Measurements from ENCODE around the gene CPED1.
"Not testable (repeated sequence)": the region's sequence is repeated elsewhere in the genome, so short reads cannot be mapped to it uniquely, and the experiment has no call there.

CPED1 gene

DNA sequence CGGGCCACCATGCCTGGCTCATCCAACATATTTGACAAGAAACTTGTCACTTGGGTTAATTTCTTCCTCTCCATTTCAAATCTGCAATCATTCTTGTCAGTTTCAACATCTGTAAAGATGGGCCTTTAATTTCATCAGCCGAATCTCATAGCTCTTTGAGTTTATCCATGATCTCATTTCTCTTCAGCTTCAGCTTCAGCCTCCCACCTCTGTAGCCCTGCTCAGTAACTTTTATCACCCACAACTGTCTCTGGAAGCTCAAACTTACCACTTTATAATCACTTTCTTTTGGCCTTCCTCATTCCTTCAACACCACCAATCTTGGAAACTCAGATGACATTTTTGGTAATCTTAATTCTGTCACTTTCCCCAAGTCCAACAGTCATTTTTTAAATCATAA lies 83.2 kb downstream of the CPED1 start:
- DNase-seq, result no peak
- no peak for ATAC-seq

DNA sequence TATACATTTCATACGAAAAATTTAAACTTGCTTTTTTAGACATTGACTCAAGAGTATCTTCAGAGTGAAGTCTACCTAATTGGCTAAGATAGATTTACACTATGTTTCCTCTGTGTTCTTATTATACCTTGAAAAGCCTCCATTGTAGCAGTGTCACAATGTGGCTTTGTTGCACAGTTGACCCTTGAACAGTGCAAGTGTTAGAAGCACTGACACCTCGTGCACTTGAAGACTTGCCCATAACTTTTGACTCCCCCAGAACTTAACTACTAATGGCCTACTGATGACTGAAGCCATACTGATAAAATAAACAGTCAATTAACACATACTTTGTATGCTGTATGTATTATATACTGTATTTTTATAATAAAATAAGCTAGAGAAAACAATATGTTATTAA lies 84.3 kb downstream of the CPED1 start:
- DNase-seq, result no peak
- ATAC-seq, result no peak

DNA sequence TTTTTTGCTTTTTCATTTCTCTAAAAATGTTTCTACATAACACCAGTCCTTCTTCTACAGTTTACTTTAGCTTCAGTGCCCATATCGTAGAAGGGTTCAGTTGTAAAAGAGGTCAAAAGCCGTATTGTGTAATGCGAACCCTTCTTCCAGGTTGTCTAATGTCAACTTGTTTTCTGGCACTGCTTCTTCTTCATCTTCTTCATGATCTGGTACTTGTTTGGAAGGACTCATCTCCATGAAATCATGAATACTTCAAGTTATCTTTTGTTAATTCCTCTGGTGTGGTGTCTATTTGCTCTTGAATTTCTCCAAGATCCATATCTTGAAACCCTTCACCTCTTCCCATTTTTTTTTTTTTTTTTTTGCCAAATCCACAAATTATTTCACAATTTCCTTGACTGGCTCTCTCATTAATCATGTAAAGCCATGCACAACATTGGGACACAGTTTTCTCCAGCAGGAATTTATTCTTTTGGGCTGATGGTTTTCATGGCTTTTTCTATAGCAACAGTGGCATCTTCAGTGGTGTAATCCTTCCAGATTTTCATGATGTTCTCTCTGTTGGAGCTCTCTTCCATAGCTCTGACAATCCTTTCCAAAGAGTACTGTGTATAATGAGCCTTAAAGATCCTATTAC lies 85.1 kb downstream of the CPED1 start:
- DNase-seq (no peak), ATAC-seq (no peak)

DNA sequence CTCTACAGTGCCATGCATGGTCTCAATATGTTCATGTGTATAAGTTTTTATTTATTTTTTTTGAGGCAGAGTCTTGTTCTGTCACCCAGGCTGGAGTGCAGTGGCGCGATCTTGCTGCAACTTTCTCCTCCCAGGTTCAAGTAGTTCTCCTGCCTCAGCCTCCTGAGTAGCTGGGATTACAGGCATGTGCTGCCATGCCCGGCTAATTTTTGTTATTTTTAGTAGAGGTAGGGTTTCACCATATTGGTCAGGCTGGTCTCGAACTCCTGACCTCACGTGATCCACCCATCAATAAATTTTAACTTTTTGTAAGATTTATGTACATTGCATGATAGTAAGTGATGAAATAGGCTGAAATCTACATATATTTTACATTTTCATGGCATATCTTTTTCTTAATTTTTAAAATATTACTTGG lies 86.9 kb downstream of the CPED1 start:
- ATAC-seq, DNase-seq: not testable (repeated sequence)

DNA sequence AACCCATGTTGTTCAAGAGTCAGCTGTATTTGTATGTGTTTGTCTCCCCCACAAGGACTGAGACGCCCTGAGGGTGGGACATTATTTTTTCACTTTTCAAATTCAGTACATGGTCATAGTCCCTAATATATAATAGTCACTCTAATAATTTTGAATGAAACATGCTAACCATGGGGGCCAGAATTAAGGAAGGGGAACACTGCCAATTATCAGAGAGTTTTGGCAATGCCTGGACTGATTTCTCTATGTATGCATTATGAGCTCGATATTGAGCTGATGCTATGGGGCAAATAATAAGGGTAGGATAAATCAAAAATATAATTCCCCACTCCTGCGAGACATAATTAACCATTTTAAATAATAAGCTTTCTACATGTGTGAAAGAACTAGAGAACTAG lies 87.4 kb downstream of the CPED1 start:
- ATAC-seq (no peak), DNase-seq (no peak)

DNA sequence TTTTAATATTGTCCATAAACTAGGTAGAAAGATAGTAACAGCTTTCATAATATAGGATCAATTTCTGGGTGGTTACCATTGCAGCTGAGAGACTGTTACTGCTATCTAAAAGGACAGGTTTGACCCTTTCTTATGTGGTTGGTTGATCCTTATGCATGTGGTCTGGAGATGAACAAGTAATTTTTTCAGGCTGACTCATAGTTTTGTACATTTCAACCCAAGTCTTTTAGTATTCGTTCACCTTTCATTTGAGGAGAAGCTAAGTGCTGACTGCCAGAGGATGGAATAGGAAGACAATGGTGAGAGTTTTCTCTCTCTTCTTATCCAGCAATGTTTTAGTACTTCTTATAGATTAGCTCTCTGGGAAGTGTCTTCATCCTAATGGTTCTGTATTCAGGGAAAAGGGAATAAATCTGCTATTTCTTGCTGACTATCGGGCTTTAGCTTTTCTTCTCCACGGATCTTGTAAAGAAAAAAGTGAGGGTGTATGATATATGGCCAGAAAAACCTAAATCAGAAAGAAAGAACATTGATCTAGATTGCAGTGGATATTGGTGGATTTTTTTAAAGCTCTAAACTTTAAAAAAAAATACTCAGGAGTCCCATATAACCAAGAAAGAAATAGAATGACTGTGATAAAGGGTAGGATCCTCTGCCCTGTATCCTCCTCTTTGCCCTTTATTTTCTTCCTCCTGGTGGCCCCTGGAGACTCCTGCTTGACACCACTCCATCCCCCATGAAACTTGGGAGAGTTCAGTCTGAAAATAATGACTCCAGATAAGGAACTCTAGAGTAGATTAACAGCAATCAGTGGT lies 88.0 kb downstream of the CPED1 start:
- DNase-seq, result no peak

DNA sequence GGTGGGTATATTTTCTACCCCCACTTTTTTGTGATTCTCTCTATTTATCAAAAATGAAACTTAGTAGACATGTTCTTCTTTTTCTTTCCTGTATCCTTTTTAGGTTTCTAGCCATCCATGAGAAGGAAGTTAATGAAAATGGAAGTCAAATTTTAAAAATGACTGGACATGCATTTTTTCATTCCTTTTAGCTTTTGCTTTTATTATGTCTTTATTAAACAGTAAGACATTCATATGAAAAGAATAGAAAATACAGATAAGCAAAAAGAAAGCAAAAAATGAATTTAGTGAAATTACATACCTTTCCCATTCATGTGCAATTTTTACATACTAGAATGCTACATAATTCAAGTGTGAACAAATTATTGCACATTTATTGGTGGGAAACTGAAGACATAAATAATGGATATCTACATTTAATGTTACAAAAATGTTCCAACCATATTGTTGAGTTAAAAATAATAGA lies 88.7 kb downstream of the CPED1 start:
- DNase-seq (no peak), ATAC-seq (no peak)

More for the DNA sequence above, 88.0 kb downstream of the CPED1 start:
- ATAC-seq, result no peak

DNA sequence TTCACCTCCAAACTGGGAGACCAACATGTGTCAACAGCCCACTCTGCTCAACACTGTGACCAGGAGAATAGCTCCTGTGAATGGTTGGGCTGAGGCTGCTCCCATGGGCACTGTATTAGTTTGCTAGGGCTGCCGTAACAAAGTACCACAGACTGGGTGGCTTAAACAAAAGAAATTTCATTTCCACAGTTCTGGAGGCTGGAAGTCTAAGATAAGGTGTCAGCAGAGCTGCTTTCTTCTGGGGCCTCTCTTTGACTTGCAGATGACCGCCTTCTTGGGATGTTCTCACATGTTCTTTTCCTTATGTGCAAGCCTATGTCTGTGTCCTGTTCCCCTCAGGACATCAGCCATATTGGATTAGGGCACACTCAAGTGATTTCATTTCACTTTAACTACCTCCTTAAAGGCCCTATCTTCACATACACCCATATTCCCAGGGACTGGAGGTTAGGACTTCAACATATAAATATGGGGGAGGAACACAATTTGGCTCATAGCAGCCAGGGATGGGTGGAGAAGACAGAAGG lies 90.3 kb downstream of the CPED1 start:
- no peak for ATAC-seq
- DNase-seq, result no peak

DNA sequence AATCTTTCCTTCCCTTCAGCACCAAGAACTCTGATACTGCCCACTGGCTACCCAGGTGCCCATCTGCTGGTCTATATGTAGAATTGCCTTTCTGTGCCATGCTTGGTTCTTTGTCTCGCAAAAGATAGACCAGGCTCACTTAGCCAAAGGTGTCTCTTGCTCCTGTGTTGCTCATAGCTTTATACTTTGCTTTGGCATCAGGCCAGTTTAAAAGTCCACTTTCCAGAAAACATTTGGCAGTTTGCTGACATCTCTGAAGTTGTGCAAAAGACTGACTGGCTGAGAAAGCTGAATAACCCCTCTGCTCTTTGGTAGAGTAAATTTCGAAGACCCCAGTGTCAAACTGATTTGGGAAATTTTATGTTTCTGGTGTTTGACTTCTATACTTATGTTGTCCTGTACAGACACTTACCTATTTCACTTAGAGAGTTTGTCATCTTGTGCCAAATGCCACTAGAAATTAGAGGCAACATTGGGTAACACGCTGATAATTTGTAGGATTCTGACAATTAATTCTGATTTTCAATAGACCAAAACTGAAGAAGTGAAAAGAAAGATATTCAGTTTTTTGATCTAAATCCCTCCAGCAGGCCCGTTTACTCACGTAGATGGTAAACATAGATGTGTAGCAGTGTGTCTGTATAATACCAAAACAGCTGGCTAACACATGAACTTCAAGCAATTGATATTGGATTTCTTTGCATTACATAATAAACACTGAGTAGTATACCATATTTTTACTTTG lies 91.1 kb downstream of the CPED1 start:
- ATAC-seq (no peak), DNase-seq (no peak)

DNA sequence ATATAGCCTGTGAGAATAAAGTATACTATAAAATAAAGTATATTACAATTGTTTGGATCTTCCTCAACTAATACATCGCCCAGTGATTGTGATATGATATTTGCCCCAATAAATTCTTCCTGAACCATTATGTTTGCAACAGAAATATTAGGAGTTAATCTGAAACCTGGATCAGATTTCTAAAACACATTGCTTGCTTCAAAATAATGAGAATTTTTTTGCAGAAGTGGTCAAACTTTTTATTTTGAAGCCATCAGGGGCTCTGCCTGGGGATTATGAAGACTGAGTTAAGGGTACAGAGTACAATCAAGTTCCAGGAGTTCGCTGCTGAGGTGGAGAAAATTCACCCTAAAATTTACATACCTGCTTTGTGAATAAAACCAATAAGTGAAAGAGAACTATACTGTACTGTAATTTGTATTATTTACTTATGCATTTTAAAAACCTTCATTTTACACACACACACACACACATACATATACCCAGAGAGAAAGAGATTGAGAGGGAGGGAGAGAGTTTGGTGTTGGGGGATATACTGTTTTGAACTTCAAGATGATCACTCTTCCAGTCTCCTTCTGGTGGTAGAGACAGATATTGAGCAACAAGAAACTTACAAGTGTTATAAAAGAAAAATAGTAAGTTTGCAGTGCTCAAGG lies 91.9 kb downstream of the CPED1 start:
- DNase-seq (no peak), ATAC-seq (no peak)

DNA sequence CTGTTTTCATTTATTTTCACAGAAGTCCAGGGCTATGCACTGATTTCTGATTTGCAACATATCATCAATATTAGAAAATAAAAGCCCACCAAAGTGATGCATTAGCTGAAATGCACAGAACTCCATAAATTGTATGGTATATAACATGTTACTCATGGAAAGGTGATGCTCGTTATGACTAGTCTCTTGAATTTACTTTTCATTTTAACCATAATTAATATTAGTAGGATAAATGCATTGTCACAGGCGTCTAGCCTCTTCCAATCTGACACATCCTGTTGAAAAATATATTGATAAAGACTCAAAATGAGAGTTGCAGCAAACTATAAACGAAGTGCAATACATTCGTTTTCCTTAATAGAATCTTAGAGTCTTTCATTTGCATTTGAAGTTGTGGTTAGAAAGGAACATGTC lies 92.4 kb downstream of the CPED1 start:
- DNase-seq, result no peak
- no peak for ATAC-seq

DNA sequence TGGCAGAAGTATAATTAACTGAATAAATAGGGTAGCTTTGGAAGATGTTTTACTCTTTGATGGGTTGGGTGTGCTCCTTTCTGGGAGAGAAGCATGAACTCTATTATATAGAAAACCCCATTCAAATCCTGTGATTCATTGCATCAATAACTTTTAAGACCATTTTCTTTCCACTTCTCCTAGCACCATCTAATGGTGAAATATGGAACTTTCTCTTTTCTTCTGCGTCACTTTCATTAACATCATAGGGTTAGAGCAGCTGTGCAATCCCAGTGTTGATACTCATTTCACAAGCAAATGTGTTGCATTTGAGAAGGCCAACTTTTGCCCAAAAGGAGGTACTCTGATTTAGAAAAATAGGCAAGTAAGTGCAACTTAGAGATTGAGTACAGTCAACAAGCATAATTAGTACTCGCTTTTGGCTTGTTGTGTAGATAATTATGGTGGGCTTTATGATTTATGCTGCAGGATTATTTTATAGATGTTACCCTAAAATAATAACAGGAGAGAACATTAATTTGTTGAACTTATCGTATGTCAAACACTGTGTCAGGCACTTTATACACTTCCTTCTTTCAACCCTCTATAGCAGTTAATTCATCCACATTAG lies 92.9 kb downstream of the CPED1 start:
- no peak for DNase-seq
- ATAC-seq, result peak; percentile 63

DNA sequence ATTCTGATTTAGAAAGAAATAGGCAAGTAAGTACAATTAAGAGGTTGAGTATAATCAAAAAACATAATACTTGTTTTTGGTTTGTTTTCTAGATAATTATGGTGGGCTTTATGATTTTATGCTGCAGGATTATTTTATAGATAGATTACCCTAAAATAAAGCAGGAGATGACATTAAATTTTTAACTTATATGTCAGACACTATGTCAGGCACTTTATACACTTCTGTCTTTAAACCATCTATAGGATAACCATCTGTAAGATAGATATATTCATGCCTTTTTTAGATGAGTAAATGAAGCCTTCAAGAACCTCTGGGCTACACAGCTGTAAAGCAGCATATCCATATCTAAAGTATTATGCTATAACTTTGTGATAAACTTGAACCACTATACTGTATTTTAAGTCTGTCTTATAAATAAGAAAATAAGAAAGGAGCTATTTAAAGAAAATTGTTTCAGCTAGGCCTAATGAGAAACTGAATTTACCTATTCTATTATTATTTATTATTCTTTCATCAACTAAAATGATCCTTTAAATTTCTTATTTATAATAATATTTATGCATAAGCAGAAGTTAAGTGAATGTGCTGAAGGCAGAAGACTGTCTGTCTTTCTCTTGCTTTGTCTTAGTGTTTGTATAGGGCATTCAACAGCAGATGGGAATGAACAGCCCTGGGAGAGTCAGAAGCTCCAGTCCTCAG lies 94.0 kb downstream of the CPED1 start:
- ATAC-seq, result no peak
- no peak for DNase-seq

DNA sequence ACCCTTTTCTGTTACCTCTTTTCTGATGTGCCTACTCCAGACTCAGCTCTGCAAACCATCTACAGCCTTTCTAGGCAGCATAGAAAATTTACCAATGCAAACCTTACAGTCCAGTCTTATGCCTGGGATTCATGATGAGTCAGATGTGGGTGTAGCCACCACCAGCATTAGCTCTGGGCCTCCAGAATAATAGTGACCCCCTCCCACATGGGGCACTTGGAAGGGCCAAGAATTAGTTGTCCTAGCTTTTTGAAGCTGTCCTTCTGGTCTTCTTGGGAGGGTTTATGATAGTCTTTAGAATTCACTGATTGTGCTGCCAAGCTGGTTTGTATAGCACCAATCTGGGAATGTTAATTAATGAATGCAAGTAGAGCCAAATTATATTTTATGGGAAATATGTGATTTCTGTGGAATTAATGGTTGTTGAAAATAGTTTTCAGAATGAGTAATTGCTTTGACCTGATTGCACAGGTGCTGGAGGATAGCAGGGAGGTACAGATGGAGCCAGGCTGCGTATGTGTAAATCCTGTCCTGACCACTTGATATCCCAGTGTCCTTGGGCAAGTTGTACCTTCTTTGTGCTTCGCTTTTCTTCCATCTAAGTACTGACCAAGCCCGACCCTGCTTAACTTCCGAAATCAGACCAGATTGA lies 94.8 kb downstream of the CPED1 start:
- DNase-seq (no peak), ATAC-seq (no peak)

DNA sequence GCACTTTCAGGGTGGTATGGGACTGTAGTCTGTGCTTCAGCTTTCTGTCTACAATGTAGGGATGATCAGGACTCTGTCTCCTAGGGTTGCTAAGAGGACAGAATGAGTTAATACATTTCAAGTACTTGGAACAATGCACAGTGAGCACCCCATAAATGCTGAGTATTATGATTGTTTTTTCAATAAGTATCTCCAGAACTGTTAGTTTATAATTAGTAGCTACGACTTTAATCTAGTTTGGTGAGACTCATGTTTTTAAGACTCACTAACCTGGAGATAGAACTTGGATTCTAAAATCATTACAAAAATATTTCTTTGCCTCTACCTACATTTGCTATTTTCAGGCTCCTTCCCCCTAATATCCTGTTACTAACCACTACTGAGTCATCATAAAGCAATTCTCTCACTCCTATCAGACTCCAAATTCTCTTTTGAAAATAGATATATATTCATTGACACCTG lies 95.3 kb downstream of the CPED1 start:
- ATAC-seq (no peak), DNase-seq (no peak)

DNA sequence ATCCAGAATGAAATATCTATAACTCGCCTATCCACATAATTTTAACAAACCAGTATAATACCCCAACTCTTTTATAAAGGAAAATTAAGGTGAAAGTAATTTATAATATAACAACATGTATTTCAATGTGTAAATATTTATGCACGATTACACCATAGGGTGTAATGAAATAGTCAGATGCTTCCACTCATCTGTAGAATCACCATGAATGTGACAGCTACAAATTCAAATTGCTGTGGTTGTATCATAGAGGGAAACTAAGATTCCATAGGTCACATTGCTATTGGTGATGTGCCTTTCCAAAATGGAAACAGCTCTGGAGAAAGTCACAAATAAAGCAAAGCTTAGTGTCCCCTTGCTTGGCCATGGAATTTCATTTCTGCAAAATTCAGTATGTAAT lies 95.7 kb downstream of the CPED1 start:
- DNase-seq (no peak), ATAC-seq (no peak)

DNA sequence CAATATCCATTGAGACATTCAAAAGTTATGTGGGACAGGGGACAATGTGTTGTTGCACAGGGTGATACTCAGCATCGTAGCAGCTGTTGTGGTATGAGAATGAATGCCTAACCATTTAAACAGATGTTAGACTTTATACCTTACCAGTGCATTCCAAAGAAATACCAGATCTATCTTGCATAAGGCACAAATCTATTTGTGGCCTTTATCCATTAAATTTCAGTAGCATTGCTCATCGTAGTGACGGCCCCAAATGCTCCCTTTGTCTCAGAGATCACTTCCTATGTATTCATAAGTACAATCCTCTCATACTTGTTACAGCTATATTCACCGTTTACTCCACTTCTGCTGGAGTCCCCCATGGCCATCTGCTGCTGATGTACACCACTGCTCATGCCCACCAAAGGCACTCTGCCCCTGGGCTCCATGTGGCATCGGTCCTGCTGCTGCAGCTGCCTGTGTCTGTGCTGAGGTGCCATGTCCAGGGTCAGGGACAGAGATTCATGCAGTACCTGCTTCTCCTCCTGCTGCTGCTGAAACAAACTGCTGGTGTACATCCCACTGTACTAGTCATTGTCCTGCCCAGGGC lies 96.3 kb downstream of the CPED1 start:
- no peak for DNase-seq
- ATAC-seq, result no peak

DNA sequence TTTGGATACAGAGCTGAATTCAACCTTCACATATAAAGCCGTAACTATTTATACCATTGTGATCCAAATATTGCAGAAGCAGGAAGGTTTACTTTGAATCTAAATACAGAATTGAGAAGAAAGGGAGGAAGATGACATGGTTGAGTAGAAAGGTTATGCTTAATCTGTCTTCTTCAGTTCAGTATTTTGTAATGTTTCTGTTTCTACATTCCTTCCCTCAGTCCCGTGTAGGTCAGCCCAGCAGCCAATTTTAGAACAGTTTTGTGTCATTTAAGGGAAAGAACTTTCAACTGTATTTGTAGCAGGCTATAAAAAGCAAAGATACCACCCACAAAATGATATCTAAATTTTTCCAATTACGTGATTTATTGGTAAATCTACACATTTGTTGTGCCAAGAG lies 97.4 kb downstream of the CPED1 start:
- DNase-seq (no peak), ATAC-seq (no peak)

DNA sequence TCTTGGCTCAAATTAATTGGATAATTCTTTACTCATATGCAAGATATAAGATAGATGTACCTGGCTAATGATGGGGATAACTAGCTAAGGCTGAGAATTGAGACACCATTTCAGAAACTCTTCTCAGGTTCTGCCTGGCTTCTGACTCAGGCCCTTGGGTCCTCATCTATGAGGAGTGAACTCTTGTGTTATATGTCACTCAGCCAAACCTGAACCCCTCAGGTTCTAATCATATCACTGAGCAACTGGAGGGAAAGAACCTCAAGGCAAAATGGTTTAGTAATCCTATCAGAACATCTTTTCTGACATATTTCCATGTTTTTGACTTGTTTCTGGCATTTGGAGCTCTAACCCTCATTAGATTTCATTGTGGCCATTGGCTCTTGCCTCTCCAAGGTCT lies 100.4 kb downstream of the CPED1 start:
- no peak for DNase-seq
- no peak for ATAC-seq

DNA sequence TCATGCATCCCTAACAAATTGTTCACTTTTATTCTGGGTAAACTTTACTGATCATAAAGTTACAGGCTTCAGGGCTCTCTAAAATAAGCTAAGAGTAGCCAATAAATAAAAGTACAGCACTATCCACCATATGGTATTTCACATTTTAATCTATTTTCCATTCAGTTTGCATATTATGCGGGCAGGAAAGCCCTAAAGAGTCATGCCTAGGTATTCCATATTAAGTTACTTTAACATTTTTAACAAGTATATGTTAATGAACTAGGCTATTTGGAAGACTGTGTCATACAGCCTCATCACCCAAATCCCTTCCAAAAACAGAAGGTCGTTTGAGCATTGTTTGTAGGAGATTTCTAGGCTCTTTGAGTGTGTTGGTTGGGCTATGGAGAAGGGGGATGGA lies 106.3 kb downstream of the CPED1 start:
- no peak for DNase-seq
- no peak for ATAC-seq

Measured in stimulated activated naive CD8-positive, alpha-beta T cell treated with anti-CD3 and anti-CD28 coated beads, Interleukin-15, Interleukin-2, amounts not matched to agents 100 U/mL and 50 U/mL, for 24 hours (primary cell).